ENCODE results near the gene MARCHF10. TPM values are rescaled to one million over a fixed set of nuclear protein-coding genes. Genes with fewer than 3 reads are reported as not detected.

The MARCHF10 gene
- polyA plus RNA-seq, 3 donors, result 0.97 to 1.4 (median 1.1) TPM

GRCh38 chr17:62665599-62665998 lies 142.5 kb downstream of the MARCHF10 start:
- DNase-seq (ENCODE audit: low read depth in 3 of 3, low spot score in 2 of 3), result no peak

GRCh38 chr17:62664336-62665120 lies 143.6 kb downstream of the MARCHF10 start:
- DNase-seq (ENCODE audit: low read depth in 3 of 3, low spot score in 2 of 3), result no peak

GRCh38 chr17:62663304-62663703 lies 144.8 kb downstream of the MARCHF10 start:
- no peak for DNase-seq (ENCODE audit: low read depth in 3 of 3, low spot score in 2 of 3)

GRCh38 chr17:62662855-62663254 lies 145.3 kb downstream of the MARCHF10 start:
- no peak for DNase-seq (ENCODE audit: low read depth in 3 of 3, low spot score in 2 of 3)

- no peak for DNase-seq (ENCODE audit: low read depth in 3 of 3, low spot score in 2 of 3)
Measured at GRCh38 chr17:62661337-62661736, 146.8 kb downstream of the MARCHF10 start.

- DNase-seq (ENCODE audit: low read depth in 3 of 3, low spot score in 2 of 3), result no peak
Measured at GRCh38 chr17:62660629-62661118, 147.4 kb downstream of the MARCHF10 start.

- DNase-seq (ENCODE audit: low read depth in 3 of 3, low spot score in 2 of 3), result no peak
Measured at GRCh38 chr17:62658136-62658920, 149.8 kb downstream of the MARCHF10 start.

- DNase-seq (ENCODE audit: low read depth in 3 of 3, low spot score in 2 of 3), result no peak
Measured at GRCh38 chr17:62657690-62658089, 150.4 kb downstream of the MARCHF10 start.

- DNase-seq (ENCODE audit: low read depth in 3 of 3, low spot score in 2 of 3), result no peak
Measured at GRCh38 chr17:62657145-62657665, 150.9 kb downstream of the MARCHF10 start.

- DNase-seq (ENCODE audit: low read depth in 3 of 3, low spot score in 2 of 3), result no peak
Measured at GRCh38 chr17:62656446-62656845, 151.7 kb downstream of the MARCHF10 start.

GRCh38 chr17:62655656-62656055 lies 152.5 kb downstream of the MARCHF10 start:
- no peak for DNase-seq (ENCODE audit: low read depth in 3 of 3, low spot score in 2 of 3)

- no peak for DNase-seq (ENCODE audit: low read depth in 3 of 3, low spot score in 2 of 3)
Measured at GRCh38 chr17:62653826-62654761, 154.0 kb downstream of the MARCHF10 start.

- DNase-seq (ENCODE audit: low read depth in 3 of 3, low spot score in 2 of 3), result no peak
Measured at GRCh38 chr17:62653002-62653825, 154.9 kb downstream of the MARCHF10 start.

GRCh38 chr17:62652251-62653001 lies 155.7 kb downstream of the MARCHF10 start:
- no peak for DNase-seq (ENCODE audit: low read depth in 3 of 3, low spot score in 2 of 3)

Other genes starting within 250 kb of the MARCHF10 start
- 10 to 100 TPM; 52.0 to 56.7 (median 55.8) TPM for gene MRC2, start 180.6 kb downstream of the MARCHF10 start, polyA plus RNA-seq (ENCODE audit: insufficient read length in 3 of 3)
- gene TANC2, start 157.9 kb upstream of the MARCHF10 start, polyA plus RNA-seq (ENCODE audit: insufficient read length in 3 of 3), result 10 to 100 TPM; 26.4 to 30.9 (median 27.1) TPM